SK-N-SH (cell line): ENCODE data around the gene NCOA4. TPM values are rescaled to one million over a fixed set of nuclear protein-coding genes. Genes with fewer than 3 reads are reported as not detected.

Experiments
- CTCF ChIA-PET: fragments of 300-600, 350-600 bp; formaldehyde crosslinking; extraction: SDS; loops from one replicate; lab custom pipeline; 2021; lab: Yijun Ruan, JAX
- POLR2A ChIA-PET: fragments of 350-600 bp; sonication (Branson Sonifier 250); formaldehyde crosslinking; extraction: SDS; loops from one replicate; lab custom pipeline; 2020; ENCODE audit warnings: antibody characterized with exemption, inconsistent platforms; lab: Yijun Ruan, JAX
- DNase-seq: peaks from one replicate; pipeline ENCODE4 v3.0.0; 2012
- H2AFZ ChIP-seq: fragments of 200-600 bp; sonication (generic); 2 replicates; pipeline ENCODE4 v1.8.1; 2016; ENCODE audit warnings: antibody characterized with exemption, mild to moderate bottlenecking, low read depth
- H3F3A ChIP-seq: fragments of 200-600 bp; sonication (generic); replicated peaks from 2 replicates; pipeline ENCODE3; 2016; ENCODE audit warnings: antibody characterized with exemption, mild to moderate bottlenecking; ENCODE audit not compliant: insufficient read depth
- H3K27ac ChIP-seq, 2 experiments: fragments of 200-500 bp in 1 of 2; fragments of 200-600 bp in 1 of 2; sonication (Bioruptor generic) in 1 of 2; sonication (generic), shearing (Covaris generic) in 1 of 2; 2 replicates each; pipeline versions ENCODE4 v1.5.1 to v1.6.1; 2014 to 2016; ENCODE audit warnings: low read depth in 2 of 2, inconsistent platforms in 1 of 2, low read length in 1 of 2, mild to moderate bottlenecking in 1 of 2, mixed read lengths in 1 of 2
- H3K27me3 ChIP-seq: fragments of 200-600 bp; sonication (generic), shearing (Covaris generic); 2 replicates; pipeline ENCODE4 v1.6.1; 2016; ENCODE audit warnings: mixed run types; ENCODE audit not compliant: insufficient read depth
- H3K36me3 ChIP-seq, 2 experiments: fragments of 200-500 bp in 1 of 2; fragments of 200-600 bp in 1 of 2; sonication (Bioruptor generic) in 1 of 2; sonication (generic) in 1 of 2; replicated peaks in 1 of 2; 2 replicates each; pipeline versions ENCODE3 to v1.5.1; 2014 to 2016; ENCODE audit warnings: low read length in 1 of 2, mild to moderate bottlenecking in 1 of 2; ENCODE audit not compliant: insufficient read depth in 2 of 2, control insufficient read depth in 1 of 2
- H3K4me1 ChIP-seq, 2 experiments: fragments of 200-500 bp in 1 of 2; fragments of 200-600 bp in 1 of 2; sonication (Bioruptor generic) in 1 of 2; sonication (generic), shearing (Covaris generic) in 1 of 2; 2 replicates each; pipeline versions ENCODE4 v1.5.1 to v1.6.1; 2014 to 2016; ENCODE audit warnings: low read depth in 1 of 2, low read length in 1 of 2, mixed run types in 1 of 2; ENCODE audit not compliant: insufficient read depth in 2 of 2, control insufficient read depth in 1 of 2
- H3K4me2 ChIP-seq: fragments of 200-600 bp; sonication (generic), shearing (Covaris generic); 2 replicates; pipeline ENCODE4 v1.6.1; 2017; ENCODE audit warnings: mixed run types
- H3K4me3 ChIP-seq, 2 experiments: fragments of 200-500 bp in 1 of 2; fragments of 200-600 bp in 1 of 2; sonication (Bioruptor generic) in 1 of 2; sonication (generic), shearing (Covaris generic) in 1 of 2; 2 replicates each; pipeline versions ENCODE4 v1.5.1 to v1.8.1; 2014 to 2016; ENCODE audit warnings: low read depth in 2 of 2, inconsistent platforms in 1 of 2, low read length in 1 of 2, mild to moderate bottlenecking in 1 of 2, mixed read lengths in 1 of 2, moderate library complexity in 1 of 2
- H3K79me2 ChIP-seq: fragments of 200-600 bp; sonication (generic); 2 replicates; pipeline ENCODE4 v1.8.1; 2017; ENCODE audit warnings: mild to moderate bottlenecking; ENCODE audit not compliant: insufficient read depth
- H3K9ac ChIP-seq: fragments of 200-600 bp; sonication (generic); 2 replicates; pipeline ENCODE4 v1.6.1; 2017; ENCODE audit warnings: mixed run types
- H3K9me2 ChIP-seq: fragments of 200-600 bp; sonication (generic); 2 replicates; pipeline ENCODE4 v1.6.1; 2017; ENCODE audit warnings: mixed run types
- H3K9me3 ChIP-seq: fragments of 200-600 bp; sonication (generic); 2 replicates; pipeline ENCODE4 v1.6.1; 2017; ENCODE audit warnings: mixed run types, mild to moderate bottlenecking, moderate library complexity
- H4K20me1 ChIP-seq: fragments of 200-600 bp; sonication (generic); 2 replicates; pipeline ENCODE4 v1.6.1; 2017; ENCODE audit warnings: mild to moderate bottlenecking, mixed run types; ENCODE audit not compliant: insufficient read depth
- CHD2 ChIP-seq: fragments of 150-350 bp; IDR thresholded peaks from 2 replicates; pipeline ENCODE4 v1.6.1; 2018; ENCODE audit warnings: low read length; ENCODE audit not compliant: partially characterized antibody
- FOXM1 ChIP-seq: IDR thresholded peaks from 2 replicates; pipeline ENCODE4 v1.4.0; 2012; ENCODE audit warnings: low read depth, mild to moderate bottlenecking
- MXI1 ChIP-seq: IDR thresholded peaks from 2 replicates; pipeline ENCODE4 v1.6.1; 2012; ENCODE audit warnings: mild to moderate bottlenecking, low read depth, low read length, improper control_type of control experiment
- NRF1 ChIP-seq: IDR thresholded peaks from 2 replicates; pipeline ENCODE4 v1.6.1; 2012; ENCODE audit warnings: low read depth, mild to moderate bottlenecking, low read length
- POLR2AphosphoS5 ChIP-seq: IDR thresholded peaks from 2 replicates; pipeline ENCODE4 v1.6.1; 2012; ENCODE audit warnings: low read depth, low read length
- RAD21 ChIP-seq: IDR thresholded peaks from 2 replicates; pipeline ENCODE4 v1.6.1; 2012; ENCODE audit warnings: mild to moderate bottlenecking, low read length
- RCOR1 ChIP-seq: fragments of 150-350 bp; IDR thresholded peaks from 2 replicates; pipeline ENCODE4 v1.6.1; 2017; ENCODE audit warnings: antibody characterized with exemption, low read length
- RFX5 ChIP-seq: IDR thresholded peaks from 2 replicates; pipeline ENCODE4 v1.6.1; 2012; ENCODE audit warnings: mild to moderate bottlenecking, improper control_type of control experiment, low read length
- SIN3A ChIP-seq: IDR thresholded peaks from 2 replicates; pipeline ENCODE4 v1.6.1; 2012; ENCODE audit warnings: low read depth, mild to moderate bottlenecking, low read length, moderate library complexity, borderline replicate concordance
- SMC3 ChIP-seq: IDR thresholded peaks from 2 replicates; pipeline ENCODE4 v1.6.1; 2012; ENCODE audit warnings: low read depth, low read length, improper control_type of control experiment
- TCF12 ChIP-seq: IDR thresholded peaks from 2 replicates; pipeline ENCODE4 v1.4.0; 2012
- YY1 ChIP-seq: IDR thresholded peaks from 2 replicates; pipeline ENCODE4 v1.4.0; 2012; ENCODE audit warnings: low read depth, mild to moderate bottlenecking
- WGBS: methylation state at CpG from one replicate; pipeline ENCODE4 v1.1.6; 2017; ENCODE audit warnings: low lambda C conversion rate; 5-methylcytosine and 5-hydroxymethylcytosine counted together
- polyA plus RNA-seq, 3 experiments: library from polyadenylated mRNA; depleted of rRNA; stranded (reverse); fragments of >200 nt; gene quantifications; 2 replicates each; pipeline ENCODE4 v1.2.3, GENCODE V29; 2012
- TF ChIP-seq, protein P1 (sequence below): fragments of 150-350 bp; IDR thresholded peaks from 2 replicates; pipeline ENCODE4 v1.6.1; 2017; ENCODE audit warnings: antibody characterized with exemption, low read length, low read depth, borderline replicate concordance
- TF ChIP-seq, protein P2 (sequence below): fragments of 150-350 bp; IDR thresholded peaks from 2 replicates; pipeline ENCODE4 v1.6.1; 2016; ENCODE audit warnings: mild to moderate bottlenecking, low read depth, low read length
- TF ChIP-seq, protein P3 (sequence below): fragments of 200-600 bp; sonication (generic); IDR thresholded peaks from 2 replicates; pipeline ENCODE4 v1.6.1; 2017; ENCODE audit warnings: antibody characterized with exemption, mild to moderate bottlenecking, moderate library complexity
- TF ChIP-seq, protein P4 (sequence below): IDR thresholded peaks from 2 replicates; pipeline ENCODE4 v1.4.0; 2012; ENCODE audit warnings: low read depth, borderline replicate concordance
- TF ChIP-seq, protein P5 (sequence below): IDR thresholded peaks from 2 replicates; pipeline ENCODE4; 2012
- TF ChIP-seq, protein P6 (sequence below): IDR thresholded peaks from 2 replicates; pipeline ENCODE4 v1.4.0; 2012; ENCODE audit warnings: low read depth

Gene NCOA4
- polyA plus RNA-seq, 1 of the 3 experiments (the other 2 are of a cell fraction) = 30.3 TPM

DNA sequence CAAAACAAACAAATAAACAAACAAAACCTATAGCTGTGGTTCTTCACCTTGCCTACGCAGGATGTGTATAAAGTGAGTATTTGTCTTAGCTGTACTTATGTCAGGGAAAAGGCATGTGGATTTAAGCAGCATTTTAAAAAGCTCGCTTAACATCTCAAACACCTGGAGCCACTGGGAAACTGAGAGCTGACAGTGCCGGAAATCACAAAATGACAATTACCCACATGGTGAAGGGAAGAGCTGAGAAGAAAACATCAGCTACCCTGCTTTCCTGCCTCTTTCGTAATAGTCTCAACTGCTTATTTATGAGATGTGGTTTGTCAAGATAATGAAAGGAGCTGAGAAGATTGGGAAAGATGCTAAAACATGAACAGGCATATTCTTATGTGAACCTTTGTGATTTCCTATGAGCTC is 46.7 kb upstream of the NCOA4 start:
- no peak overlapping the region for H2AFZ ChIP-seq

DNA sequence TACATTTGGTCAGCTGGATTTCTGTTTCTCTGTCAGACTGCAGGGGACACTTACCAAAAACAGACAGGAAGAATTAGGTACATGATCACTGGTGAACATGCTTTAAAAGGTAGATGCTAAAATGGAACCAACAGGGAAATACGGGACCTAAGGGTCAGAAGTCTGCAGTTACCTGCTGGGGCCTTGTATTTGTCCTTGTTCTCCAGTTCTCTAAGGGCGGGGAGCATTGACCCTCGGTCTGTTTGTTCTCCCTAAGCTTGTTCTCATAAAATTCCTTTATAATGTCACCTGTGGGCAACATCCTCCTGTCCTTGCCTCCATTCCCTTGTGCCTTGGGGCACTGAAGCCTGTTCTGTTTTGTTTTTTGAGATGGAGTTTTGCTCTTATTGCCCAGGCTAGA is 45.4 kb upstream of the NCOA4 start:
- CTCF ChIA-PET = no interaction called here
- no peaks in the 10 kb centered on the region for H3K27me3 ChIP-seq
- H4K20me1 ChIP-seq = no peaks in the 10 kb centered on the region
- no peak overlapping the region for H3K9ac ChIP-seq
- DNase-seq = no peak
- no peak overlapping the region for H3K27ac ChIP-seq
- no peak overlapping the region for H3K4me2 ChIP-seq
- no peak overlapping the region for H2AFZ ChIP-seq
- no peaks in the 10 kb centered on the region for H3K4me1 ChIP-seq
- no peak overlapping the region for H3K4me3 ChIP-seq
- WGBS = 77% methylated on average over 3 of the region's 3 CpGs
- no peaks in the 10 kb centered on the region for H3F3A ChIP-seq
- POLR2A ChIA-PET = no interaction called here
- H3K9me3 ChIP-seq = no peaks in the 10 kb centered on the region
- H3K79me2 ChIP-seq = no peaks in the 10 kb centered on the region
- H3K36me3 ChIP-seq = no peaks in the 10 kb centered on the region
- no peaks in the 10 kb centered on the region for H3K9me2 ChIP-seq
- no peak for TF ChIP-seq RAD21
- no peak for TF ChIP-seq SIN3A
- TF ChIP-seq, protein P1, sequence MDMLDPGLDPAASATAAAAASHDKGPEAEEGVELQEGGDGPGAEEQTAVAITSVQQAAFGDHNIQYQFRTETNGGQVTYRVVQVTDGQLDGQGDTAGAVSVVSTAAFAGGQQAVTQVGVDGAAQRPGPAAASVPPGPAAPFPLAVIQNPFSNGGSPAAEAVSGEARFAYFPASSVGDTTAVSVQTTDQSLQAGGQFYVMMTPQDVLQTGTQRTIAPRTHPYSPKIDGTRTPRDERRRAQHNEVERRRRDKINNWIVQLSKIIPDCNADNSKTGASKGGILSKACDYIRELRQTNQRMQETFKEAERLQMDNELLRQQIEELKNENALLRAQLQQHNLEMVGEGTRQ = no peak
- TF ChIP-seq RCOR1 = no peak
- TF ChIP-seq, protein P2, sequence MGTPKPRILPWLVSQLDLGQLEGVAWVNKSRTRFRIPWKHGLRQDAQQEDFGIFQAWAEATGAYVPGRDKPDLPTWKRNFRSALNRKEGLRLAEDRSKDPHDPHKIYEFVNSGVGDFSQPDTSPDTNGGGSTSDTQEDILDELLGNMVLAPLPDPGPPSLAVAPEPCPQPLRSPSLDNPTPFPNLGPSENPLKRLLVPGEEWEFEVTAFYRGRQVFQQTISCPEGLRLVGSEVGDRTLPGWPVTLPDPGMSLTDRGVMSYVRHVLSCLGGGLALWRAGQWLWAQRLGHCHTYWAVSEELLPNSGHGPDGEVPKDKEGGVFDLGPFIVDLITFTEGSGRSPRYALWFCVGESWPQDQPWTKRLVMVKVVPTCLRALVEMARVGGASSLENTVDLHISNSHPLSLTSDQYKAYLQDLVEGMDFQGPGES = no peak
- TF ChIP-seq CHD2 = no peak
- no peak for TF ChIP-seq SMC3
- TF ChIP-seq YY1 = no peak
- TF ChIP-seq POLR2AphosphoS5 = no peak
- TF ChIP-seq, protein P3, sequence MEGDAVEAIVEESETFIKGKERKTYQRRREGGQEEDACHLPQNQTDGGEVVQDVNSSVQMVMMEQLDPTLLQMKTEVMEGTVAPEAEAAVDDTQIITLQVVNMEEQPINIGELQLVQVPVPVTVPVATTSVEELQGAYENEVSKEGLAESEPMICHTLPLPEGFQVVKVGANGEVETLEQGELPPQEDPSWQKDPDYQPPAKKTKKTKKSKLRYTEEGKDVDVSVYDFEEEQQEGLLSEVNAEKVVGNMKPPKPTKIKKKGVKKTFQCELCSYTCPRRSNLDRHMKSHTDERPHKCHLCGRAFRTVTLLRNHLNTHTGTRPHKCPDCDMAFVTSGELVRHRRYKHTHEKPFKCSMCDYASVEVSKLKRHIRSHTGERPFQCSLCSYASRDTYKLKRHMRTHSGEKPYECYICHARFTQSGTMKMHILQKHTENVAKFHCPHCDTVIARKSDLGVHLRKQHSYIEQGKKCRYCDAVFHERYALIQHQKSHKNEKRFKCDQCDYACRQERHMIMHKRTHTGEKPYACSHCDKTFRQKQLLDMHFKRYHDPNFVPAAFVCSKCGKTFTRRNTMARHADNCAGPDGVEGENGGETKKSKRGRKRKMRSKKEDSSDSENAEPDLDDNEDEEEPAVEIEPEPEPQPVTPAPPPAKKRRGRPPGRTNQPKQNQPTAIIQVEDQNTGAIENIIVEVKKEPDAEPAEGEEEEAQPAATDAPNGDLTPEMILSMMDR = no peak

More for the DNA sequence above, 46.7 kb upstream of the NCOA4 start:
- H3F3A ChIP-seq = no peaks in the 10 kb centered on the region
- H4K20me1 ChIP-seq = no peaks in the 10 kb centered on the region
- CTCF ChIA-PET = interaction anchor here (0.6 to 1.5 kb wide), 2 partner anchors 19 to 151 kb away, joined by 3 read pairs; no protein-coding TSS in a partner anchor
- POLR2A ChIA-PET = no interaction called here
- 89% methylated on average over 4 of the region's 4 CpGs for WGBS
- H3K4me1 ChIP-seq = no peaks in the 10 kb centered on the region
- no peak for DNase-seq
- H3K9me3 ChIP-seq = no peaks in the 10 kb centered on the region
- H3K27ac ChIP-seq = no peak overlapping the region
- no peaks in the 10 kb centered on the region for H3K79me2 ChIP-seq
- no peaks in the 10 kb centered on the region for H3K9me2 ChIP-seq
- H3K9ac ChIP-seq = no peak overlapping the region
- no peaks in the 10 kb centered on the region for H3K27me3 ChIP-seq
- no peak for TF ChIP-seq NRF1
- no peak for TF ChIP-seq TCF12
- no peak for TF ChIP-seq RCOR1
- TF ChIP-seq RAD21 = no peak
- TF ChIP-seq, protein P1 = no peak
- TF ChIP-seq, protein P4, sequence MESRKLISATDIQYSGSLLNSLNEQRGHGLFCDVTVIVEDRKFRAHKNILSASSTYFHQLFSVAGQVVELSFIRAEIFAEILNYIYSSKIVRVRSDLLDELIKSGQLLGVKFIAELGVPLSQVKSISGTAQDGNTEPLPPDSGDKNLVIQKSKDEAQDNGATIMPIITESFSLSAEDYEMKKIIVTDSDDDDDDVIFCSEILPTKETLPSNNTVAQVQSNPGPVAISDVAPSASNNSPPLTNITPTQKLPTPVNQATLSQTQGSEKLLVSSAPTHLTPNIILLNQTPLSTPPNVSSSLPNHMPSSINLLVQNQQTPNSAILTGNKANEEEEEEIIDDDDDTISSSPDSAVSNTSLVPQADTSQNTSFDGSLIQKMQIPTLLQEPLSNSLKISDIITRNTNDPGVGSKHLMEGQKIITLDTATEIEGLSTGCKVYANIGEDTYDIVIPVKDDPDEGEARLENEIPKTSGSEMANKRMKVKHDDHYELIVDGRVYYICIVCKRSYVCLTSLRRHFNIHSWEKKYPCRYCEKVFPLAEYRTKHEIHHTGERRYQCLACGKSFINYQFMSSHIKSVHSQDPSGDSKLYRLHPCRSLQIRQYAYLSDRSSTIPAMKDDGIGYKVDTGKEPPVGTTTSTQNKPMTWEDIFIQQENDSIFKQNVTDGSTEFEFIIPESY = no peak
- TF ChIP-seq RFX5 = no peak
- TF ChIP-seq FOXM1 = no peak
- no peak for TF ChIP-seq CHD2
- TF ChIP-seq, protein P5, sequence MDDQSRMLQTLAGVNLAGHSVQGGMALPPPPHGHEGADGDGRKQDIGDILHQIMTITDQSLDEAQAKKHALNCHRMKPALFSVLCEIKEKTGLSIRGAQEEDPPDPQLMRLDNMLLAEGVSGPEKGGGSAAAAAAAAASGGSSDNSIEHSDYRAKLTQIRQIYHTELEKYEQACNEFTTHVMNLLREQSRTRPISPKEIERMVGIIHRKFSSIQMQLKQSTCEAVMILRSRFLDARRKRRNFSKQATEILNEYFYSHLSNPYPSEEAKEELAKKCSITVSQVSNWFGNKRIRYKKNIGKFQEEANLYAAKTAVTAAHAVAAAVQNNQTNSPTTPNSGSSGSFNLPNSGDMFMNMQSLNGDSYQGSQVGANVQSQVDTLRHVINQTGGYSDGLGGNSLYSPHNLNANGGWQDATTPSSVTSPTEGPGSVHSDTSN = no peak
- TF ChIP-seq, protein P6, sequence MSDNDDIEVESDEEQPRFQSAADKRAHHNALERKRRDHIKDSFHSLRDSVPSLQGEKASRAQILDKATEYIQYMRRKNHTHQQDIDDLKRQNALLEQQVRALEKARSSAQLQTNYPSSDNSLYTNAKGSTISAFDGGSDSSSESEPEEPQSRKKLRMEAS = no peak
- no peak for TF ChIP-seq MXI1
- no peaks in the 10 kb centered on the region for H3K36me3 ChIP-seq
- H3K4me2 ChIP-seq = no peak overlapping the region
- H3K4me3 ChIP-seq = no peak overlapping the region
